HL-60/S4 (cell line): ENCODE measurements around the gene REG1B.
"Not testable (repeated sequence)": the region's sequence is repeated elsewhere in the genome, so short reads cannot be mapped to it uniquely, and the experiment has no call there.

Source experiments
- in situ Hi-C: fragments of 300-500 bp; cut with MboI; formaldehyde crosslinking; loops from 2 replicates; pipeline ENCODE4 v1.14.3; 2022; ENCODE audit warnings: low sequenced_read_pairs

The REG1B gene

GRCh38 chr2:79084495-79085135 is 3.2 kb downstream of the REG1B start:
- in situ Hi-C loops = no loop called here

DNA sequence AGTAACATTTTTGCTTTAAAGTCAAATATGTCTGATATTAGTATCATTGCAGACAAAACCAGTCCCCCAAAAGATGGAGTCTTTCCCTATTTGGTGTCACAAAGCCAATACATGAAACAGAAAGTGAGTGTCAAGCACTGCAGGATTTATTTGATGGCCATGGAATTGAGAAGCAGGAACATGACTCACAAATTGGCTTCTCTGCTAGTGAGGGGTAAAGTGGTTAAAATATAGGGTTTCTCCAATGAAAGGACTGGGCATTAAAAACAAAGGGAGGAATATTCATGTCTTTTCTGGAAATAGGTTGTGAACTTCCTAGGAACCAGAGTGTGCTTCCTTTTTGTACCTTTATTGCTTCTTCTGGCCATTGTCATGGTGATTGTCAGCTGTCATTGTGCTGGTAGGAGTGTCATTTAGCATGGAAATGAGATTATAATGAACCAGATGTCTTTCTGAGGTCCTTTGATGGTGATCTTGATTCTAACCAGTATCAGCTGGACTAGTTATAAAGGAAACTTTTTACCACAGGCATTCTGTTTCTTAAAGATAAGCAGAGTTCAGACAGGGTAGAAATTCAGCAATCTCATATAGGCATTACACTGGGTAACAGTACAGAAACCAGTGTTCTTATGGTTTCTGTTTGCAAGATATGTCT is 4.1 kb downstream of the REG1B start:
- in situ Hi-C loops = no loop called here

- in situ Hi-C loops = no loop called here
Observed at GRCh38 chr2:79082987-79083386, 4.8 kb downstream of the REG1B start.

DNA sequence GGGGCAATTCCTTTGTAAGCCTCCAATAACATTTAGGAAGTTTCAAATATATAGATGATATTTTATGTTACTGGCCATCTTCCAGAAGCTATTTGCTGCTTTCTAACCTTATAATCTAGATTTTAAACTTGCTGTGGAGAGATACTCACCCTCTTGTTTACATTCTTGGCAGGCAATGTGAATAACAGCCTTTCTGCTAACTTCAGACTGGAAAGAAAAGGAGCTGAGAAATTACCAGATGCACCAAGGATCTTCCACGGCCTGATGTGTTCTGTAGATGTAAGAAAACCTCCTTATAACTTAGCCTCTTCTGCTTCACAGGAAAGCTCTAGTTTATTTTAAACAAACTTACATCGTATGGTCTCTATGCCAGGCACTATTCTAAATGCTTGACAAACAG is 16.7 kb downstream of the REG1B start:
- in situ Hi-C loops = no loop called here

GRCh38 chr2:79065201-79065600 is 22.6 kb downstream of the REG1B start:
- in situ Hi-C loops = no loop called here

GRCh38 chr2:79054769-79055168 is 33.0 kb downstream of the REG1B start:
- in situ Hi-C loops = not testable (repeated sequence)

DNA sequence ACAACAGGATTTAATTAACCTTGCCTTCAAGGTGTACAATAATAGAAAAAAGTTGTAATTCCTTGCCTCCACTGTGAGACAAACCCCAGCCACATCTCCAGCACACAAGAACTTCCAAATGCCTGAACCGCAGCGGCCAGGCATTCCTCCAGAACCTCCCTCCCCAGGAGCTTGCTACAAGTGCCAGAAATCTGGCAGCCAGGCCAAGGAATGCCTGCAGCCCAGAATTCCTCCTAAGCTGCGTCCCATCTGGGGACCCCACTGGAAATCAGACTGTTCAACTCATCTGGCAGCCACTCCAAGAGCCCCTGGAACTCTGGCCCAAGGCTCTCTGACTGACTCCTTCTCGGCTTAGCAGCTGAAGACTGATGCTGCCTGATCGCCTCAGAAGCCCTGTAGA is 34.3 kb downstream of the REG1B start:
- in situ Hi-C loops = not testable (repeated sequence)

DNA sequence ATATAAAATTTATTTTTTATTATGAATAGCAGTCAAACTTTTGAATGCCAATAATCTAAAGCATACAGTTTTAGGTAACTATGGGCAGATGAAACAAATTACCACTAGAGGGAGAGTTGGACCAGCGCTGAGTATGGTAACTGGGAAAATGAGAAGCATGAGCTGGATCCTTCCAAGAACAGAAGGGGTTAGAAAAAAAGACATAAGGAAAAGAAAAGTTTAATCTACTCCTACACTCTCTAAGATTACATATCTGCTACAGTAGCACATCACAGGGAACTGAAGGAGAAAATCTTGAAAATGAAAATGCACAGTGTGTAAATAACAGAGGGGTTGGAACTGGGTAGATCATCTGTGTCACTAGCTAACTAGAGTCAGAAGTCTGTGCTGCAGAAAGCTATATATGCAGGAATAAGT is 46.8 kb downstream of the REG1B start:
- in situ Hi-C loops = no loop called here

GRCh38 chr2:79039944-79040343 is 47.8 kb downstream of the REG1B start:
- in situ Hi-C loops = no loop called here
